DMS53 treated with DMSO at 0.1 percent for 48 hours (cell line): ENCODE data around the gene SAP25.
A peak's percentile ranks its signal among the peaks of the same experiment; 100 is the strongest.
"Not testable (repeated sequence)": the region's sequence is repeated elsewhere in the genome, so short reads cannot be mapped to it uniquely, and the experiment has no call there.

Experiments used
- DNase-seq: peaks from one replicate; lab custom pipeline; 2025; ENCODE audit not compliant: unreplicated experiment; lab: John Stamatoyannopoulos, UW

The SAP25 gene

GRCh38 chr7:100562195-100563099 is 11.3 kb downstream of the SAP25 start:
- no peak for DNase-seq

GRCh38 chr7:100561491-100562194 is 12.1 kb downstream of the SAP25 start:
- DNase-seq: no peak

GRCh38 chr7:100559127-100559526 is 14.6 kb downstream of the SAP25 start:
- no peak for DNase-seq

- no peak for DNase-seq
Observed at GRCh38 chr7:100556541-100556940, 17.2 kb downstream of the SAP25 start.

- no peak for DNase-seq
Observed at GRCh38 chr7:100555701-100556100, 18.0 kb downstream of the SAP25 start.

- no peak for DNase-seq
Observed at GRCh38 chr7:100553032-100553431, 20.7 kb downstream of the SAP25 start.

GRCh38 chr7:100552532-100552931 is 21.2 kb downstream of the SAP25 start:
- no peak for DNase-seq

- not testable (repeated sequence) for DNase-seq
Observed at GRCh38 chr7:100548446-100548845, 25.3 kb downstream of the SAP25 start.

- no peak for DNase-seq
Observed at GRCh38 chr7:100547872-100548271, 25.8 kb downstream of the SAP25 start.

GRCh38 chr7:100546926-100547800 is 26.5 kb downstream of the SAP25 start:
- no peak for DNase-seq

- peak; percentile 64 for DNase-seq
Observed at GRCh38 chr7:100546129-100546925, 27.4 kb downstream of the SAP25 start.

- DNase-seq: peak; percentile 44
Observed at GRCh38 chr7:100545360-100546128, 28.2 kb downstream of the SAP25 start.

- no peak for DNase-seq
Observed at GRCh38 chr7:100544967-100545359, 28.7 kb downstream of the SAP25 start.

- no peak for DNase-seq
Observed at GRCh38 chr7:100544386-100544785, 29.3 kb downstream of the SAP25 start.

- no peak for DNase-seq
Observed at GRCh38 chr7:100543586-100543985, 30.1 kb downstream of the SAP25 start.

GRCh38 chr7:100541309-100541708 is 32.4 kb downstream of the SAP25 start:
- DNase-seq: not testable (repeated sequence)

- peak; percentile 57 for DNase-seq
Observed at GRCh38 chr7:100540073-100540723, 33.5 kb downstream of the SAP25 start.

GRCh38 chr7:100539436-100540006 is 34.2 kb downstream of the SAP25 start:
- no peak for DNase-seq
